SK-N-SH treated with all-trans-retinoic acid at 6 μM for 48 hours (cell line): ENCODE results near the gene PUSL1.

Experiments
- ATAC-seq: fragments of 200-7000 bp; cut with Tn5 transposase; 3 replicates; pipeline ENCODE4 v1.9.1; 2020; ENCODE audit warnings: mild to moderate bottlenecking, moderate library complexity
- BACH2 ChIP-seq: fragments of 250-450 bp; sonication (Bioruptor Pico); IDR thresholded peaks from 2 replicates; pipeline ENCODE4 v1.9.0; 2021; ENCODE audit warnings: mild to moderate bottlenecking, borderline replicate concordance
- CSDC2 ChIP-seq: fragments of 250-450 bp; sonication (Bioruptor Pico); IDR thresholded peaks from 2 replicates; pipeline ENCODE4 v1.5.0; 2020; ENCODE audit warnings: mild to moderate bottlenecking, moderate library complexity
- ESRRG ChIP-seq: fragments of 250-450 bp; sonication (Bioruptor Pico); IDR thresholded peaks from 2 replicates; pipeline ENCODE4 v1.6.1; 2021; ENCODE audit warnings: mild to moderate bottlenecking
- GLIS3 ChIP-seq: fragments of 250-450 bp; sonication (Bioruptor Pico); IDR thresholded peaks from 2 replicates; pipeline ENCODE4 v1.5.0; 2020; ENCODE audit warnings: mild to moderate bottlenecking, moderate library complexity
- ISL1 ChIP-seq: fragments of 250-450 bp; sonication (Bioruptor Pico); IDR thresholded peaks from 2 replicates; pipeline ENCODE4 v2.1.2; 2022; ENCODE audit warnings: mild to moderate bottlenecking, moderate library complexity
- OSR1 ChIP-seq: fragments of 250-450 bp; sonication (Bioruptor Pico); IDR thresholded peaks from 2 replicates; pipeline ENCODE4 v1.8.0; 2022; ENCODE audit warnings: moderate library complexity, mild to moderate bottlenecking, inconsistent platforms
- PATZ1 ChIP-seq: fragments of 250-450 bp; sonication (Bioruptor Pico); IDR thresholded peaks from 2 replicates; pipeline ENCODE4 v1.8.0; 2020; ENCODE audit warnings: mild to moderate bottlenecking, moderate library complexity, borderline replicate concordance
- POU6F1 ChIP-seq: fragments of 250-450 bp; sonication (Bioruptor Pico); IDR thresholded peaks from 2 replicates; pipeline ENCODE4 v1.8.0; 2021; ENCODE audit warnings: low read depth, mild to moderate bottlenecking, moderate library complexity, borderline replicate concordance
- SNAI2 ChIP-seq: fragments of 250-450 bp; sonication (Bioruptor Pico); IDR thresholded peaks from 2 replicates; pipeline ENCODE4 v1.5.0; 2020; ENCODE audit warnings: mild to moderate bottlenecking, moderate library complexity
- TCF4 ChIP-seq: fragments of 250-450 bp; sonication (Bioruptor Pico); IDR thresholded peaks from 2 replicates; pipeline ENCODE4 v1.8.0; 2021; ENCODE audit warnings: mild to moderate bottlenecking, moderate library complexity, borderline replicate concordance
- TOX ChIP-seq: fragments of 250-450 bp; sonication (Bioruptor Pico); IDR thresholded peaks from 2 replicates; pipeline ENCODE4 v1.8.0; 2021; ENCODE audit warnings: mild to moderate bottlenecking, moderate library complexity, borderline replicate concordance
- ZFP3 ChIP-seq: fragments of 250-450 bp; sonication (Bioruptor Pico); IDR thresholded peaks from 2 replicates; pipeline ENCODE4 v1.5.0; 2020; ENCODE audit warnings: mild to moderate bottlenecking, moderate library complexity
- ZFP30 ChIP-seq: fragments of 450-650 bp; formaldehyde crosslinking; IDR thresholded peaks from 2 replicates; pipeline ENCODE4 v1.5.0; 2022; ENCODE audit warnings: mild to moderate bottlenecking, moderate library complexity
- ZNF70 ChIP-seq: fragments of 450-650 bp; formaldehyde crosslinking; IDR thresholded peaks from 2 replicates; pipeline ENCODE4 v1.5.0; 2020; ENCODE audit warnings: mild to moderate bottlenecking, moderate library complexity
- ZNF8 ChIP-seq: fragments of 450-650 bp; formaldehyde crosslinking; IDR thresholded peaks from 2 replicates; pipeline ENCODE4 v1.5.0; 2020; ENCODE audit warnings: mild to moderate bottlenecking, moderate library complexity
- TF ChIP-seq, protein P1 (sequence below): fragments of 250-450 bp; sonication (Bioruptor Pico); IDR thresholded peaks from 2 replicates; pipeline ENCODE4 v1.5.1; 2021; ENCODE audit warnings: mild to moderate bottlenecking, moderate library complexity
- TF ChIP-seq, protein P2 (sequence below): fragments of 250-450 bp; sonication (Bioruptor Pico); IDR thresholded peaks from 2 replicates; pipeline ENCODE4 v1.5.0; 2020; ENCODE audit warnings: mild to moderate bottlenecking, moderate library complexity

Gene PUSL1

DNA sequence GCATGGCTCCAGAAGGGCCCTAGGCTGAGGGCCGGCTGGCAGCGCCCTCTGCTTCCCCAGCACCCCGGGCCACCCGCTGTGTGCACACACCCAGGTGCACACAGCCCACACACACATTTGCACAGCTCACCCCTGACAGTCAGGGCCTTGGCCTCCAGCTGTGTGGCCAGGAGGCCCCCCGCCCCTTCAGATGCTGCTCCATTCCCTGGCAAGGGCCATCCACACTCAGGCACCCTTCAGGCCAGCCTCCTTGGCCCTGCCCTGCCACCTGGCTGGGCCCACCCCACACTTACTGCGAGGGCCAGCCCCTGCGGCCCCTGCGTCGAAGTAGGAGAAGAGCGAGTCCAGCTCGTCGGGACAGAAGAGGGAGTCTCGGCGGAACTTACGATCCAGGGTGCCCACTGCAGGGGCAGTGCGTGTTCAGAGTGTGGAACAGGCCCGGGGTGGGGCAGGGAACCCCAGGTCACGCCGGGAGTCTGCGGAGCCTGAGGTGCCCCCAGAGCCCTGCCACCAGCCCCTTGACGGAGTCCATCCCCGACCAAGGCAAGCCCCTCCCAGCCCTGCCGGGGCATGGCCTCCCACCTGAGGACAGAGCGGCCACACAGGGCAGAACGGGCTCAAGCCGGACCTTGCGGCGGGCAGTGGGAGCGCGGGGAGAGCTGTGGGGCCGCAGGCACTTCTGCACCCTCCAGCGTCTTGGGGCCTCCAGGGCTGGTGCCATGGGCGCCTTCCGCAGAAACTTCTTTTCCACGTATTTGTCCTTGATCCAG is 13.1 kb upstream of the PUSL1 start:
- ATAC-seq, result no peak

GRCh38 chr1:1296070-1297061 is 12.0 kb upstream of the PUSL1 start:
- ATAC-seq, result no peak

More for the DNA sequence above, 13.1 kb upstream of the PUSL1 start:
- TF ChIP-seq SNAI2 (CRISPR knock-in tag) (no peak), ZNF70 (CRISPR knock-in tag) (no peak), ESRRG (no peak), PATZ1 (CRISPR knock-in tag) (no peak), ZNF8 (CRISPR knock-in tag) (no peak), TOX (no peak), BACH2 (CRISPR knock-in tag) (no peak), ZFP3 (CRISPR knock-in tag) (no peak), CSDC2 (CRISPR knock-in tag) (no peak), ISL1 (no peak), ZFP30 (CRISPR knock-in tag) (no peak), POU6F1 (CRISPR knock-in tag) (no peak), OSR1 (CRISPR knock-in tag) (no peak)
- TF ChIP-seq, protein P1, sequence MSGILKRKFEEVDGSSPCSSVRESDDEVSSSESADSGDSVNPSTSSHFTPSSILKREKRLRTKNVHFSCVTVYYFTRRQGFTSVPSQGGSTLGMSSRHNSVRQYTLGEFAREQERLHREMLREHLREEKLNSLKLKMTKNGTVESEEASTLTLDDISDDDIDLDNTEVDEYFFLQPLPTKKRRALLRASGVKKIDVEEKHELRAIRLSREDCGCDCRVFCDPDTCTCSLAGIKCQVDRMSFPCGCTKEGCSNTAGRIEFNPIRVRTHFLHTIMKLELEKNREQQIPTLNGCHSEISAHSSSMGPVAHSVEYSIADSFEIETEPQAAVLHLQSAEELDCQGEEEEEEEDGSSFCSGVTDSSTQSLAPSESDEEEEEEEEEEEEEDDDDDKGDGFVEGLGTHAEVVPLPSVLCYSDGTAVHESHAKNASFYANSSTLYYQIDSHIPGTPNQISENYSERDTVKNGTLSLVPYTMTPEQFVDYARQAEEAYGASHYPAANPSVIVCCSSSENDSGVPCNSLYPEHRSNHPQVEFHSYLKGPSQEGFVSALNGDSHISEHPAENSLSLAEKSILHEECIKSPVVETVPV (CRISPR knock-in tag), result no peak
- TF ChIP-seq, protein P2, sequence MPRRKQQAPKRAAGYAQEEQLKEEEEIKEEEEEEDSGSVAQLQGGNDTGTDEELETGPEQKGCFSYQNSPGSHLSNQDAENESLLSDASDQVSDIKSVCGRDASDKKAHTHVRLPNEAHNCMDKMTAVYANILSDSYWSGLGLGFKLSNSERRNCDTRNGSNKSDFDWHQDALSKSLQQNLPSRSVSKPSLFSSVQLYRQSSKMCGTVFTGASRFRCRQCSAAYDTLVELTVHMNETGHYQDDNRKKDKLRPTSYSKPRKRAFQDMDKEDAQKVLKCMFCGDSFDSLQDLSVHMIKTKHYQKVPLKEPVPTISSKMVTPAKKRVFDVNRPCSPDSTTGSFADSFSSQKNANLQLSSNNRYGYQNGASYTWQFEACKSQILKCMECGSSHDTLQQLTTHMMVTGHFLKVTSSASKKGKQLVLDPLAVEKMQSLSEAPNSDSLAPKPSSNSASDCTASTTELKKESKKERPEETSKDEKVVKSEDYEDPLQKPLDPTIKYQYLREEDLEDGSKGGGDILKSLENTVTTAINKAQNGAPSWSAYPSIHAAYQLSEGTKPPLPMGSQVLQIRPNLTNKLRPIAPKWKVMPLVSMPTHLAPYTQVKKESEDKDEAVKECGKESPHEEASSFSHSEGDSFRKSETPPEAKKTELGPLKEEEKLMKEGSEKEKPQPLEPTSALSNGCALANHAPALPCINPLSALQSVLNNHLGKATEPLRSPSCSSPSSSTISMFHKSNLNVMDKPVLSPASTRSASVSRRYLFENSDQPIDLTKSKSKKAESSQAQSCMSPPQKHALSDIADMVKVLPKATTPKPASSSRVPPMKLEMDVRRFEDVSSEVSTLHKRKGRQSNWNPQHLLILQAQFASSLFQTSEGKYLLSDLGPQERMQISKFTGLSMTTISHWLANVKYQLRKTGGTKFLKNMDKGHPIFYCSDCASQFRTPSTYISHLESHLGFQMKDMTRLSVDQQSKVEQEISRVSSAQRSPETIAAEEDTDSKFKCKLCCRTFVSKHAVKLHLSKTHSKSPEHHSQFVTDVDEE (CRISPR knock-in tag), result no peak

More at GRCh38 chr1:1296070-1297061, 12.0 kb upstream of the PUSL1 start:
- TF ChIP-seq TCF4 (no peak), BACH2 (CRISPR knock-in tag) (no peak), PATZ1 (CRISPR knock-in tag) (no peak), GLIS3 (CRISPR knock-in tag) (no peak), ZFP30 (CRISPR knock-in tag) (no peak)
